ENCODE data around the gene ODR4. TPM values are rescaled to one million over a fixed set of nuclear protein-coding genes. Genes with fewer than 3 reads are reported as not detected.
A peak's percentile ranks its signal among the peaks of the same experiment; 100 is the strongest.

The ODR4 gene
- 5.5 TPM for total RNA-seq

DNA sequence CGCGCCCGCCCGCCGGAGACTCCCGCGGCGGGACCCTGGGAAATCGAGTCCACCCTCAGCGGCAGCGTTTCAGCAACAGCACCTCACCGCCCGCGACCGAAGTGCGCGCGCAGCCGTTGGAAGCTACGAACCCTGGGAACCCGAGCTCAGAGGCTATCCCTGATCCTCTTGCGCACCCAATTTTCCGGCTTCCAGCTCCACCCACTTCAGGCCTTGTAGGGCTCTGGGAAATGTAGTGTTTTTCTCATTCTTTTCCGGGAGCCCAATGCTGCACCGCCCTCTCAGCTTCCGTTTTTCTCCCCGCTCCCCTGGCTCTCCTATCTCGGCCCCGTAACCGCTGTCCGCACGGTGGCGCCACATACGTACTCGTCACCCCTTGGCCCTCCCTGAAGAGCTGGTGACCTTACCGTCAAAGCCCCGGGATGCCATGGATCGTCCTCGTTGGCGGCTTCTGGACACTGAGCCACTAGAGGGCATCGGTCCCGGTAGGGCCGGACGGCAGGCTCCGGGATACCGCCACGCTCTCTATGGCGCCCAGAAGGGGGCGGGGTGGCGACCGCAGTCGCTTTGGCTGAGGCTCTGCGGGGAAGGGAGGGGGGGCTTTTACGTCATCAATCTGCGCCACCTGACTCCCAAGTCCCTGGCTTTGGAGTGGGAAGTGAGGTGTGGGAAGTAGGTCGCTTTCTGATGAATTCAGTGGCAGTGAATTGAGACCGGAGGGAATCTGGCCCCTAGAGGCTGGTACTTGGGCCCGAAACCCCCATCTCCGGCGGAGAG is at the start of gene ODR4, which contains the start of gene TPR:
Gene ODR4 (plus strand): TSS at position 687 of the 777 bp plus-strand sequence. CDS start 3,948 bp downstream, outside the sequence.
Gene TPR (minus strand): TSS at position 102 of the 777 bp plus-strand sequence. CDS start 225 bp downstream, outside the sequence.
- peaks cover 14 to 15% of the 10 kb centered on the region in 2 donors for H3K36me3 ChIP-seq
- peak within 1 kb of the TSS; percentile 98 to 99 for H3K27ac ChIP-seq
- peak within 1 kb of the TSS; percentile 74 to 94 for H3K4me3 ChIP-seq
- intact Hi-C loops (cut with DNase I), result loop anchor here (1.0 to 5.0 kb wide), 3 partner anchors 1058 to 1403 kb away; partner anchors contain the start of genes IVNS1ABP, NIBAN1 and SWT1
- H3K4me1 ChIP-seq, result peaks cover 6 to 16% of the 10 kb centered on the region in 2 donors
- no peaks in the 10 kb centered on the region for H3K9me3 ChIP-seq
- H3K27me3 ChIP-seq, result no peaks in the 10 kb centered on the region
- peak; percentile 94 to 99 for DNase-seq (ENCODE audit: low spot score in 2 of 2)
- TF ChIP-seq, protein P1, sequence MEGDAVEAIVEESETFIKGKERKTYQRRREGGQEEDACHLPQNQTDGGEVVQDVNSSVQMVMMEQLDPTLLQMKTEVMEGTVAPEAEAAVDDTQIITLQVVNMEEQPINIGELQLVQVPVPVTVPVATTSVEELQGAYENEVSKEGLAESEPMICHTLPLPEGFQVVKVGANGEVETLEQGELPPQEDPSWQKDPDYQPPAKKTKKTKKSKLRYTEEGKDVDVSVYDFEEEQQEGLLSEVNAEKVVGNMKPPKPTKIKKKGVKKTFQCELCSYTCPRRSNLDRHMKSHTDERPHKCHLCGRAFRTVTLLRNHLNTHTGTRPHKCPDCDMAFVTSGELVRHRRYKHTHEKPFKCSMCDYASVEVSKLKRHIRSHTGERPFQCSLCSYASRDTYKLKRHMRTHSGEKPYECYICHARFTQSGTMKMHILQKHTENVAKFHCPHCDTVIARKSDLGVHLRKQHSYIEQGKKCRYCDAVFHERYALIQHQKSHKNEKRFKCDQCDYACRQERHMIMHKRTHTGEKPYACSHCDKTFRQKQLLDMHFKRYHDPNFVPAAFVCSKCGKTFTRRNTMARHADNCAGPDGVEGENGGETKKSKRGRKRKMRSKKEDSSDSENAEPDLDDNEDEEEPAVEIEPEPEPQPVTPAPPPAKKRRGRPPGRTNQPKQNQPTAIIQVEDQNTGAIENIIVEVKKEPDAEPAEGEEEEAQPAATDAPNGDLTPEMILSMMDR (IDR thresholded peaks at IDR 0.05), result peak; percentile 90 to 92 (median 91)

DNA sequence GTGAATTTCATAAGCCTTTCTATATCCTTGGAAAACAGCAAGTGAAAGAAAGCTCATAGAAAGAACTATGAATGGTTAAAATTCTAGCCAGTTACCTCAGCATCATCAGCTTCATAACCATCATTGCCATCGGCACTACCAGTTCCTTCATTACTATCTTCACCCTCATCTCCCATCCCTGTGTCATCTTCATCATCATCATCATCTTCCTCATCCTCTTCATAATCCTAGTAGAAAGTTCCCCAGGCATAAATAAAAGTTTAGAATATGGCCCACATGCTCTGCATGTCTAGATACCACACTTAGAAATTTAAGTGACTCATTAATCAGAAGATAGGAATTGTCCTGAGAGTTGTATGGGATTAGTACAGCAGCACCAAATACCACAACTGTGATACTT is 49.6 kb upstream of the ODR4 start:
- intact Hi-C loops (cut with DNase I), result no loop called here
- Histone ChIP-seq H3K4me1 (no peaks in the 10 kb centered on the region), H3K9me3 (no peaks in the 10 kb centered on the region), H3K4me3 (no peak overlapping the region), H3K27me3 (no peaks in the 10 kb centered on the region), H3K27ac (no peak overlapping the region), H3K36me3 (peaks cover 69 to 89% of the 10 kb centered on the region in 2 donors)
- TF ChIP-seq, protein P1 (IDR thresholded peaks at IDR 0.05), result no peak
- no peak for DNase-seq (ENCODE audit: low spot score in 2 of 2)

DNA sequence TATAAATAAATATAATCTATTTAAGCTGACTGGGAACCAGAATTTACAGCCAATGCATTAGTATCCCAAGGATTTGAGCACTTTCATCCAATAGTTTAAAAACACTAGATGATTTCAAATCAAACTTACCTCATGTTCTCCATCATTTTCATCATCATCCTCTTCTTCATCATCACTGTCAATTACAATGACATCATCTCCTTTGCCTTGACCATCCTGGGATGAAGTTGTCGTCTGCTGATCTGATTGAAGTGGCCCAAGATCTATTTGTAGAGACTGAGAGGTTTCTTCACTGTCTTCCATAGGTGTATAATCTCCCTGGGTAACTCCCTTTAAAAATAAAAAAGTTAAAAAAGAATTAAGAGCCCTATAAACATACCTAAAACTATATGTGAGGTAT is 48.3 kb upstream of the ODR4 start:
- peaks cover 71 to 89% of the 10 kb centered on the region in 2 donors for H3K36me3 ChIP-seq

DNA sequence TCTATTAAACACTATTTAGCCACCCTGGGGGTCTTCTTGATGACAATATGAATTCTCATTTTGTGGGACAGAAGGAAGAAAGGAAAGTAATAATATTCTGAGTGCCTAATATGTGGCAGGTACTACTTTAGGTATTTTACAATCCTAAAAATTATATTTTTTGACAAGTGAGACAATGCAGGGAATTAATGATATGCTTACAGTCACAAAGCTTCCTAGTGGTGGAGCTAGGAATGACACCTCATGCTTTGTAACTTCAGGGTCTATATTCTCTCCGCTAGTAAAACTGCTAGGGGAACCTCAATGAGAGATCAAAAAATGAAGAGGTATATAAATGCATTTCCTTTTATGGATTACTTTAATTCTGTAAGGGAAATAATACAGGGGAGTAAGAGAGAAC is 44.9 kb upstream of the ODR4 start:
- Histone ChIP-seq H3K36me3 (peaks cover 72 to 88% of the 10 kb centered on the region in 2 donors), H3K4me3 (no peak overlapping the region), H3K4me1 (no peaks in the 10 kb centered on the region), H3K9me3 (no peaks in the 10 kb centered on the region), H3K27me3 (no peaks in the 10 kb centered on the region), H3K27ac (no peak overlapping the region)
- DNase-seq (ENCODE audit: low spot score in 2 of 2), result no peak
- TF ChIP-seq, protein P1 (IDR thresholded peaks at IDR 0.05), result peak in 2 of 3 experiments; percentile 14 to 22
- intact Hi-C loops (cut with DNase I), result loop anchor here (10.0 kb wide), 2 partner anchors 74 to 1616 kb away; no protein-coding TSS in a partner anchor

More for the DNA sequence above, 48.3 kb upstream of the ODR4 start:
- TF ChIP-seq, protein P1 (IDR thresholded peaks at IDR 0.05), result no peak
- H3K4me3 ChIP-seq, result no peak overlapping the region
- intact Hi-C loops (cut with DNase I), result no loop called here
- no peak overlapping the region for H3K27ac ChIP-seq
- no peaks in the 10 kb centered on the region for H3K9me3 ChIP-seq
- no peak for DNase-seq (ENCODE audit: low spot score in 2 of 2)
- no peaks in the 10 kb centered on the region for H3K27me3 ChIP-seq
- H3K4me1 ChIP-seq, result no peaks in the 10 kb centered on the region

DNA sequence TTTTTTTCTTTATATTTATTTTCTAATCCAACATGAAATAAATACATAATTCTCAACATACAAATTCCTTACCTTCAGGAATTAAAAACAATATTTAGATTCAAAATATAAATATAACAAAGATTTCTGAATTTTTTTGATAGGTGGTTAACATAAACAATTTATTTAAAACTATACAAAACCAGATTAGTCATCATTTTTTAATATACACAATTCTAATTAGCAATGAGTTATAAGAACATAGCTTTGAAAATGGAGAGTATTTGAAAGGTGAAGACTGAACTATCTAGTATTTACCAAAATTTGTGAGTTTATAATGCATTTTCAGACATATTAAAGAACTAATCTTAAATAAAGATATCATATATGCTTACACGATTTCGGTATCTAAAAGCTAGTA is 38.1 kb upstream of the ODR4 start:
- Histone ChIP-seq H3K36me3 (peaks cover 79 to 91% of the 10 kb centered on the region in 2 donors), H3K27ac (no peak overlapping the region), H3K4me3 (no peak overlapping the region), H3K4me1 (no peaks in the 10 kb centered on the region), H3K9me3 (no peaks in the 10 kb centered on the region), H3K27me3 (no peaks in the 10 kb centered on the region)
- intact Hi-C loops (cut with DNase I), result loop anchor here (10.0 kb wide), 2 partner anchors 67 to 1623 kb away; no protein-coding TSS in a partner anchor
- DNase-seq (ENCODE audit: low spot score in 2 of 2), result no peak
- TF ChIP-seq, protein P1 (IDR thresholded peaks at IDR 0.05), result no peak
